HepG2 (cell line): ENCODE data around the gene PLEKHH3. TPM values are rescaled to one million over a fixed set of nuclear protein-coding genes. Genes with fewer than 3 reads are reported as not detected.
"Not testable (repeated sequence)": the region's sequence is repeated elsewhere in the genome, so short reads cannot be mapped to it uniquely, and the experiment has no call there.

Source experiments
- ATAC-seq: fragments of 200-7000 bp; cut with Tn5 transposase; 3 replicates; pipeline ENCODE4 v1.9.1; 2020; ENCODE audit warnings: mild to moderate bottlenecking, moderate library complexity
- BruUV-seq: library from RNA; stranded (reverse); fragments of 400-500 nt; replicated peaks from 2 replicates; lab custom pipeline; 2021; lab: Mats Ljungman, UMichigan
- CTCF ChIA-PET: fragments of 300-600 bp; formaldehyde crosslinking; extraction: SDS; loops from one replicate; lab custom pipeline; 2021; ENCODE audit warnings: low total read pairs, inconsistent platforms, low intra/inter-chr PET ratio; lab: Yijun Ruan, JAX
- POLR2A ChIA-PET: fragments of 350-600 bp; sonication (Branson Sonifier 250); formaldehyde crosslinking; loops from one replicate; lab custom pipeline; 2020; ENCODE audit warnings: antibody characterized with exemption, inconsistent platforms; lab: Yijun Ruan, JAX
- DNase-seq: peaks from one replicate; pipeline ENCODE4 v3.0.0-alpha.2; 2015; ENCODE audit warnings: low spot score
- FAIRE-seq: peaks from 3 replicates; lab custom pipeline; 2011; peaks lifted over from hg19 to GRCh38; lab: Jason Lieb, UNC
- H2AFZ ChIP-seq: one replicate; pipeline ENCODE4 v1.6.1; 2011; ENCODE audit warnings: low read length, inconsistent platforms
- H3K27ac ChIP-seq: fragments of 300-600 bp; 3 replicates; pipeline ENCODE4 v1.8.0; 2011; ENCODE audit warnings: mixed run types, mild to moderate bottlenecking, mixed read lengths, low read length, inconsistent platforms; ENCODE audit not compliant: insufficient read depth; ENCODE audit errors: extremely low read length
- H3K27me3 ChIP-seq, 2 experiments: fragments of 200-600 bp in 1 of 2; 2 replicates in 1 of 2; 3 replicates in 1 of 2; pipeline versions ENCODE4 v1.6.0 to v1.8.0; 2011; ENCODE audit warnings: low read length in 2 of 2, mild to moderate bottlenecking in 2 of 2, moderate library complexity in 2 of 2, inconsistent platforms in 1 of 2; ENCODE audit not compliant: insufficient read depth in 2 of 2, control insufficient read depth in 1 of 2
- H3K36me3 ChIP-seq, 2 experiments: fragments of 200-600 bp in 1 of 2; replicated peaks in 1 of 2; 2 replicates in 1 of 2; 3 replicates in 1 of 2; pipeline versions ENCODE4 v1.5.1 to v1.8.0; 2011; ENCODE audit warnings: low read length in 2 of 2, inconsistent platforms in 1 of 2; ENCODE audit not compliant: insufficient read depth in 2 of 2, control insufficient read depth in 1 of 2
- H3K4me1 ChIP-seq: 2 replicates; pipeline ENCODE4 v1.5.1; 2012; ENCODE audit warnings: low read length, inconsistent platforms; ENCODE audit not compliant: insufficient read depth
- H3K4me2 ChIP-seq: 2 replicates; pipeline ENCODE4 v1.6.0; 2011; ENCODE audit warnings: low read depth, low read length, inconsistent platforms
- H3K4me3 ChIP-seq, 3 experiments: fragments of 200-600 bp in 1 of 3; sonication (generic), shearing (Covaris generic) in 1 of 3; replicated peaks in 1 of 3; 2 replicates each; pipeline ENCODE4 v1.5.1; 2011 to 2016; ENCODE audit warnings: low read length in 3 of 3, inconsistent platforms in 2 of 3, low read depth in 2 of 3, mild to moderate bottlenecking in 2 of 3, control low read depth in 1 of 3, mixed read lengths in 1 of 3; ENCODE audit not compliant: insufficient read depth in 1 of 3
- H3K79me2 ChIP-seq: one replicate; pipeline ENCODE4 v1.6.1; 2011; ENCODE audit warnings: low read length, inconsistent platforms; ENCODE audit not compliant: insufficient read depth
- H3K9ac ChIP-seq: 2 replicates; pipeline ENCODE4 v1.6.0; 2011; ENCODE audit warnings: mild to moderate bottlenecking, low read depth, low read length, inconsistent platforms; ENCODE audit not compliant: insufficient read depth
- H3K9me3 ChIP-seq: 2 replicates; pipeline ENCODE4 v1.5.1; 2012; ENCODE audit warnings: mild to moderate bottlenecking, low read length
- H4K20me1 ChIP-seq: 2 replicates; pipeline ENCODE4 v1.6.0; 2011; ENCODE audit warnings: inconsistent platforms, mild to moderate bottlenecking, low read length, moderate library complexity; ENCODE audit not compliant: insufficient read depth
- ARNTL ChIP-seq: sonication (generic); formaldehyde crosslinking; IDR thresholded peaks from 2 replicates; pipeline ENCODE4 v1.4.0; 2020; ENCODE audit warnings: mild to moderate bottlenecking, missing genetic modification reagents
- HNF4G ChIP-seq, 2 experiments: sonication (generic) in 1 of 2; formaldehyde crosslinking in 1 of 2; IDR thresholded peaks; 2 replicates each; pipeline versions ENCODE4 v1.4.0 to v1.6.1; 2011 to 2020; ENCODE audit warnings: borderline replicate concordance in 2 of 2, low read depth in 2 of 2, mild to moderate bottlenecking in 2 of 2, low read length in 1 of 2, missing genetic modification reagents in 1 of 2, moderate library complexity in 1 of 2
- HNRNPL ChIP-seq: fragments of 200-400 bp; formaldehyde crosslinking; IDR thresholded peaks from 2 replicates; pipeline ENCODE4 v1.6.1; 2017; ENCODE audit warnings: mild to moderate bottlenecking, low read depth, low read length
- HNRNPLL ChIP-seq: fragments of 200-400 bp; formaldehyde crosslinking; IDR thresholded peaks from 2 replicates; pipeline ENCODE4 v1.6.1; 2017; ENCODE audit warnings: mild to moderate bottlenecking, low read depth, low read length; ENCODE audit not compliant: poor library complexity, severe bottlenecking
- KDM3A ChIP-seq: IDR thresholded peaks from 2 replicates; pipeline ENCODE4 v1.6.1; 2018; ENCODE audit warnings: low read depth, missing compliant biosample characterization
- KLF15 ChIP-seq: sonication (generic); formaldehyde crosslinking; IDR thresholded peaks from 2 replicates; pipeline ENCODE4 v1.8.1; 2023; ENCODE audit warnings: borderline replicate concordance, mild to moderate bottlenecking, inconsistent platforms, missing genetic modification reagents, mixed read lengths
- PATZ1 ChIP-seq: sonication (generic); formaldehyde crosslinking; IDR thresholded peaks from 2 replicates; pipeline ENCODE4 v1.4.0; 2020; ENCODE audit warnings: missing genetic modification reagents
- POLR2A ChIP-seq, 2 experiments: IDR thresholded peaks; 2 replicates each; pipeline ENCODE4 v1.6.1; 2011; ENCODE audit warnings: low read depth in 2 of 2, low read length in 2 of 2, mild to moderate bottlenecking in 1 of 2, moderate library complexity in 1 of 2; ENCODE audit not compliant: insufficient read depth in 1 of 2
- SPEN ChIP-seq: sonication (generic); formaldehyde crosslinking; IDR thresholded peaks from 2 replicates; pipeline ENCODE4 v1.5.1; 2020; ENCODE audit warnings: low read depth, mild to moderate bottlenecking, missing genetic modification reagents
- TP53 ChIP-seq: sonication (generic); formaldehyde crosslinking; conservative IDR thresholded peaks from 2 replicates; pipeline ENCODE4 v1.4.0; 2020; ENCODE audit warnings: missing genetic modification reagents
- WGBS: methylation state at CpG from one replicate; pipeline ENCODE4 v1.1.6; 2017; ENCODE audit warnings: low lambda C conversion rate; 5-methylcytosine and 5-hydroxymethylcytosine counted together
- in situ Hi-C: cut with HindIII; loops from 2 replicates; pipeline ENCODE4 v1.10.0; 2017; ENCODE audit warnings: low pct_unique_long_range_greater_than_20kb; ENCODE audit not compliant: extremely low pct_ligation_motif_present
- intact Hi-C: fragments of 100-400 bp; cut with micrococcal nuclease; formaldehyde crosslinking; loops from one replicate; pipeline ENCODE4 v1.10.0; 2022; ENCODE audit not compliant: unreplicated experiment
- polyA plus RNA-seq, 8 experiments: library from polyadenylated mRNA; depleted of rRNA in 3 of 8; stranded (reverse) in 7 of 8; unstranded in 1 of 8; fragments of >200 nt; fragmentation: Illumina TruSeq in 4 of 8; extraction: Trizol in 4 of 8; gene quantifications; 2 replicates each; pipeline versions ENCODE4 v1.2.1 to v1.2.3, GENCODE V29; 2011 to 2016; ENCODE audit warnings: low read depth in 4 of 8, missing spikeins in 1 of 8, mixed read lengths in 1 of 8; ENCODE audit not compliant: insufficient read depth in 1 of 8
- total RNA-seq, 5 experiments: library from RNA; depleted of rRNA; stranded (reverse); fragments of >200 nt; fragmentation: Illumina TruSeq; extraction: Trizol; gene quantifications; 2 replicates each; pipeline ENCODE4 v1.2.3, GENCODE V29; 2016; ENCODE audit warnings: low read depth in 1 of 5
- TF ChIP-seq, protein P1 (sequence below): sonication (generic); formaldehyde crosslinking; conservative IDR thresholded peaks from 2 replicates; pipeline ENCODE4 v1.4.0; 2020; ENCODE audit warnings: missing genetic modification reagents

PLEKHH3 gene
- total and polyA plus RNA-seq, 2 of the 13 experiments (the other 11 are each of a cell fraction or from before 2014, with no cell fraction given), result 6.0 to 19.9 TPM

DNA sequence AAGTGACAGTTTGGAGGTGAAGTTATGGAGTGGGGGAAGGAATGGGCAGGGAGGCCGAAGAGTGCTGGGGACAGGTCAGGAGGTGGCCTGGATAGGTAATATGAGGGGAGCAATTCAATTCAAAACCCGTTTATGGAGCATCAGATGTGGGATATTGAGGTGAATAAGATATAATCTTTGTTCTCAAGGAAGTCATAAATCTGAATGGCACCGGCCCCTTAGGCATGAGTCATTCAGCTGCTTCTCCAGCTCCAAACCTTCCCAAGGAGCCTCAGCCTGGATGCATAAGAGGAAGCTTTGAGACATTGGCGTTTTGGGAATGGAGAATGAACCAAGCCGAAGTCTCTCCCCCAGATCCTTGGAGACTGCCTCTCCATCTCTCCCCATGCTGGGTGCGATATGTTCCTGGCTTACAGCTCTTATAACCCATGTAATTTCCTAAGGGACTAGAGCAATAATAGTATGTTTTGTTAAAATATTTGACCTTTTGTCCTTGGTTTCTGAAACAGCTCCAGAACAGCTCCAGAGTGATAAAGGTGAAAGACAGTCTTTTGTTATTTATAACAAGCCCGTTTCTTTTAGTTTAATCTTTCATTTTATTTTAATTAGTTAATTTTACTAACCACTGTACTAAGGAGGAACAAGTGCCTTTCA, 16.0 kb downstream of the PLEKHH3 start:
- intact Hi-C loops, result no loop called here

DNA sequence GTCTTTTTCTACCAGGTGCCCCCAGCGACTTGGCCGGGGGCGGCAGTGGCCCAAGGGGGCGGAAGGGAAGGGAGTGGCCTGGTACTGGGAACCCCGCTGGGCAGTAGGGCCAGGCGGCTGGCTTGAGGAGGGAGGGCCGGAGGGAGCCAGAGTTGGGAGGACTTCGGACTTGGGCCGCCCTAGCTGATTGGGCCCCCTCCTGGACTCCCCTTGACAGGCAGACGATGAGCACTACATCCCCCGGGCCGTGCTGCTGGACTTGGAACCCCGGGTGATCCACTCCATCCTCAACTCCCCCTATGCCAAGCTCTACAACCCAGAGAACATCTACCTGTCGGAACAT, 16.9 kb downstream of the PLEKHH3 start:
- H3K79me2 ChIP-seq, DNase-seq, H3K27me3 ChIP-seq, CTCF ChIA-PET, H2AFZ ChIP-seq, H4K20me1 ChIP-seq, in situ Hi-C loops, H3K9me3 ChIP-seq, BruUV-seq: not testable (repeated sequence)
- POLR2A ChIA-PET, result interaction anchor here (0.9 to 4.5 kb wide), 12 partner anchors 9 to 124 kb away, joined by 3 to 65 read pairs (median 6); partner anchors contain the start of genes EZH1, NAGLU, PLEKHH3 and PSMC3IP
- Histone ChIP-seq H3K9ac (peak overlapping the region; percentile 86), H3K4me2 (peak overlapping the region; percentile 97), H3K4me3 (peak overlapping the region; percentile 76 to 94 (median 93)), H3K4me1 (peaks cover 45% of the 10 kb centered on the region), H3K27ac (peak overlapping the region; percentile 82), H3K36me3 (peaks cover 4 to 16% of the 10 kb centered on the region in 2 experiments; a peak in 4 of 5 replicates)
- WGBS, result 64% methylated on average over 1 of the region's 14 CpGs
- peak; percentile 94 for ATAC-seq
- intact Hi-C loops, result loop anchor here (5.0 kb wide), 1 partner anchor 43 kb away; no protein-coding TSS in a partner anchor
- FAIRE-seq, result peak; percentile 89
- TF ChIP-seq POLR2A (IDR thresholded peaks at IDR 0.05; ENCODE audit: insufficient read depth in 1 of 2, low read depth in 2 of 2, low read length in 2 of 2) (0 out of 4 replicates have a peak, but pooled peaks of 1 of the 2 experiments have one; percentile 16), KLF15 (CRISPR knock-in tag) (0 out of 2 replicates have a peak, but pooled peaks have one; percentile 16), TP53 (CRISPR knock-in tag) (0 out of 2 replicates have a peak, but pooled peaks have one; percentile 3), ARNTL (CRISPR knock-in tag) (0 out of 2 replicates have a peak, but pooled peaks have one; percentile 12), PATZ1 (peak; percentile 78), SPEN (CRISPR knock-in tag) (0 out of 2 replicates have a peak, but pooled peaks have one; percentile 20), HNF4G (IDR thresholded peaks at IDR 0.05; ENCODE audit: borderline replicate concordance, low read depth, low read length) (0 out of 2 replicates have a peak, but pooled peaks have one; percentile 30), HNF4G (CRISPR knock-in tag; IDR thresholded peaks at IDR 0.05; ENCODE audit: borderline replicate concordance, low read depth) (peak; percentile 2; the same call in 1 of the 2 replicates), HNRNPL (0 out of 2 replicates have a peak, but pooled peaks have one; percentile 32)

More for the DNA sequence above, 16.0 kb downstream of the PLEKHH3 start:
- no peaks in the 10 kb centered on the region for H4K20me1 ChIP-seq
- H3K36me3 ChIP-seq, result peaks cover 7 to 21% of the 10 kb centered on the region in 2 experiments; a peak in 4 of 5 replicates
- H3K4me1 ChIP-seq, result peaks cover 36% of the 10 kb centered on the region
- no peak for ATAC-seq
- 94% methylated on average over 7 of the region's 7 CpGs for WGBS
- no peak overlapping the region for H3K9ac ChIP-seq
- TF ChIP-seq, protein P1, sequence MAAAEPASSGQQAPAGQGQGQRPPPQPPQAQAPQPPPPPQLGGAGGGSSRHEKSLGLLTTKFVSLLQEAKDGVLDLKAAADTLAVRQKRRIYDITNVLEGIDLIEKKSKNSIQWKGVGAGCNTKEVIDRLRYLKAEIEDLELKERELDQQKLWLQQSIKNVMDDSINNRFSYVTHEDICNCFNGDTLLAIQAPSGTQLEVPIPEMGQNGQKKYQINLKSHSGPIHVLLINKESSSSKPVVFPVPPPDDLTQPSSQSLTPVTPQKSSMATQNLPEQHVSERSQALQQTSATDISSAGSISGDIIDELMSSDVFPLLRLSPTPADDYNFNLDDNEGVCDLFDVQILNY, result no peak
- TF ChIP-seq HNRNPLL (no peak), KDM3A (CRISPR knock-in tag) (no peak)
- H3K27ac ChIP-seq, result no peak overlapping the region
- DNase-seq, result no peak
- FAIRE-seq, result no peak
- no peaks in the 10 kb centered on the region; a peak in 1 of 5 replicates for H3K27me3 ChIP-seq
- H3K9me3 ChIP-seq, result 0 out of 2 replicates have a peak, but pooled peaks cover 5% of the 10 kb centered on the region
- POLR2A ChIA-PET, result interaction anchor here (1.7 to 4.5 kb wide), 5 partner anchors 16 to 83 kb away, joined by 5 to 65 read pairs (median 16); partner anchors contain the start of genes PLEKHH3, PSMC3IP, RETREG3 and TUBG1
- H3K79me2 ChIP-seq, result no peaks in the 10 kb centered on the region
- in situ Hi-C loops, result no loop called here
- no peak overlapping the region for H3K4me3 ChIP-seq
- H3K4me2 ChIP-seq, result peak overlapping the region; percentile 40; the same call in 1 of the 2 replicates
- H2AFZ ChIP-seq, result no peak overlapping the region
- BruUV-seq, result TSS peak; percentile 58
- CTCF ChIA-PET, result no interaction called here
